Fibroblast of peridontal ligament (primary cell): ENCODE measurements around the gene THAP7.
"Not testable (repeated sequence)": the region's sequence is repeated elsewhere in the genome, so short reads cannot be mapped to it uniquely, and the experiment has no call there.

Source experiments
- DNase-seq: peaks from one replicate; pipeline ENCODE4 v3.0.0-alpha.2; 2010; ENCODE audit errors: extremely low read depth

The THAP7 gene

DNA sequence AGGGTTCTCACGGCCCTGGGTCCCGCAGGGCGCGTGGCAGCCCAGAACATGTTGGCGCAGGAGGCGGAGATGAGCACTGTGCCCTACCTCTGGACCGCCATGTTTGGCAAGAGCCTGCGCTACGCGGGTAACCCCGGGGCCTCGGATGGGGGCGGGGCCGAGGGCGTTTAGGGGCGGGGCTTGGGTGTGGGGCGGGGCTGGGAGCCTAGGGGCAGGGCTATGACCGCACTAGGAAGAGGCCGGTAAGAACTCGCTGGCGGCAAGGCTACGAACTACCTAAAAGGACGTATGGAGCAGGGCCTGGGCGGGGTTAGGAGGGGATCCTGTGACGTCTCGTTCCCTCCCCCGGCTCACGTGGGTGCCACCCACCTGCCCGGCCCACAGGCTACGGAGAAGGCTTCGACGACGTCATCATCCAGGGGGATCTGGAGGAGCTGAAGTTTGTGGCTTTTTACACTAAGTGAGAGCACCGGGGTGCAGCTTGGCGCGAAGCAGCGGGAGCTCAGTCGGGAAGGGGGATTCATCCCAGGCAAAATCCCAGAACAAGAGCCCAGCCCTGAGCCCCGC is 22.6 kb downstream of the THAP7 start:
- DNase-seq = peak; percentile 43

DNA sequence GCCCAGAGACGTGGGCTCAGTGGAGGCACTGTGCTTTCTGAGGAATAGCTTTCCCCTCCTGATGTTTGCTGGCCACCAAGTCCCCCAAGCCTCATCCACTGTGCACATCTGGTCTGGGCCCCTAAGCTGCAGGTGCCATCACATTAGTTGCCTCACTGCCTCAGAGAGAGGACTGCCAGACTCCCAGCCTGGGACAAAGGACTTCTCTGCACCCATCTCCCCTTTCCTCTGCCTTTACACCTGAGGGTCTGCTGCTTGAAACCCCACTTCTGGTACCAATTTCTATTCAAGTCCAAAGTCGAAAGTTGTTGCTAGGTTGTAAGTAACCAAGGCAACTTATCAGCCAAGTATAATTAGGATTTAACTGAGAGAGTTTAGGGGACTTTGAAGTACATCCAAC is 23.5 kb downstream of the THAP7 start:
- DNase-seq = no peak

DNA sequence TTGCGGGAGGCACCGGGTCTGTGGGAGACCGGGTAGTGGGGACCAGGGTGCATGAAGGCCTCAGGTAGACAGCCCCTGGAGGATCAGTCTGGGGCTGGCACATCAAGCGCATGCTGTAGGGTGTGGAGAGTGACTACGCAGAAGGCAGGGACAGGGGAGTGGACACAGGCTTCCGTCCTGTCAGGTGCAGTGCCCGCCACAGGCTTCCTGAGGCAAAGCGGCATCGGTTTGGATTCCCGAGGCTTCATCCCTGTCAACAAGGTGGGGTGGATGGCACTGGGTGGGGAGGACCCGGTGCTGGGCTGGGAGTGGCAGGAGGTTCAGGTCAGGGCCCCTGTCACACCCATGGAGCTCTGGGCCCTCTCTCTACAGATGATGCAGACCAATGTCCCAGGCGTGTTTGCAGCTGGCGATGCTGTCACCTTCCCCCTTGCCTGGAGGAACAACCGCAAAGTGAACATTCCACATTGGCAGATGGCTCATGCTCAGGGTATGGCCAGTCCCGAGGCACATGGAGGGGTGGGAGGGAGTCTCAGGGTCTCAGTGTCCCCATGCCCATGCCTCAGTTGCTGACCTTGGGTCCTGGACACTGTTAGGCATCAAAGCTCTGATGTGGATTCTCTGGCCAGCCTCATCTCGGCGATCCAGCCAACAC is 24.3 kb downstream of the THAP7 start:
- no peak for DNase-seq

DNA sequence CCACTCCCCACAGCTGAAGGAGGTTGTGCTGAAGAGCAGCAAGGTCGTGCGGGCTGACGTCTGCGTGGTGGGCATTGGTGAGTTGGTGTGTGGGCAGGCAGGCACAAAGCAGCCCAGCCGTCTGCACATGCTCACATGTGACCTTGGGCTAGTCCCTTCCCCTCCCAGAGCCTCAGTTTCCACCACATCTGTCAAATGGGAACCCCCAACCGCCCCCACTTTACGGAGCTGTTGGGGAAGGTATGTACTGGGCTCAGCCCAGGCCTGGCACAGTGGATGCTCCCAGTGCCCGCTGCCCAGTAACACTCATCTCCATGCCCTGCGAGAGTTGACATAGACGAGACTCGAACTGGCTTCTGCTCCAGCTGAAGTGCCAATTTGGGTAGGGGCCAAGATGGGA is 24.9 kb downstream of the THAP7 start:
- DNase-seq = no peak

DNA sequence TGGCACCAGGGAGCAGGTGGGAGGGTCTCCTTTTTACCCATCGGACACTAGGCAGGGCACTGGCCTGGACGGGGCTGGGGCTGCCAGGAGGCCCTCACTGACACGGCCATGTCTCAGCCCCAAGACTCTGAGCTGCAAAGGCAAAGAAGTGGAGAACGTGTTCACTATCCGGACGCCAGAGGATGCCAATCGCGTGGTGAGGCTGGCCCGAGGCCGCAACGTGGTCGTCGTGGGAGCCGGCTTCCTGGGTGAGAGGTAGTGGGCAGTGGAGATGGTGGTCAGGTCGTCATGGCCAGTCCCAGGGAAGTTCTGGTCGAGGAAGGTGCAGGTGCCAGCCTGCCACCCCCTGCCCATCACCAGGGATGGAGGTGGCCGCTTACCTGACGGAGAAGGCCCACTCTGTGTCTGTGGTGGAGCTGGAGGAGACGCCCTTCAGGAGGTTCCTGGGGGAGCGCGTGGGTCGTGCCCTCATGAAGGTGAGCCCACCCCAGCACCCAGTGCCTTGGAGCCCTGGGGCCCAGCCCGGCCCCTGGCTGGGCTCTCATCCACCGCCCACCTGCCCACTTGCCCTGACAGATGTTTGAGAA is 25.5 kb downstream of the THAP7 start:
- no peak for DNase-seq

DNA sequence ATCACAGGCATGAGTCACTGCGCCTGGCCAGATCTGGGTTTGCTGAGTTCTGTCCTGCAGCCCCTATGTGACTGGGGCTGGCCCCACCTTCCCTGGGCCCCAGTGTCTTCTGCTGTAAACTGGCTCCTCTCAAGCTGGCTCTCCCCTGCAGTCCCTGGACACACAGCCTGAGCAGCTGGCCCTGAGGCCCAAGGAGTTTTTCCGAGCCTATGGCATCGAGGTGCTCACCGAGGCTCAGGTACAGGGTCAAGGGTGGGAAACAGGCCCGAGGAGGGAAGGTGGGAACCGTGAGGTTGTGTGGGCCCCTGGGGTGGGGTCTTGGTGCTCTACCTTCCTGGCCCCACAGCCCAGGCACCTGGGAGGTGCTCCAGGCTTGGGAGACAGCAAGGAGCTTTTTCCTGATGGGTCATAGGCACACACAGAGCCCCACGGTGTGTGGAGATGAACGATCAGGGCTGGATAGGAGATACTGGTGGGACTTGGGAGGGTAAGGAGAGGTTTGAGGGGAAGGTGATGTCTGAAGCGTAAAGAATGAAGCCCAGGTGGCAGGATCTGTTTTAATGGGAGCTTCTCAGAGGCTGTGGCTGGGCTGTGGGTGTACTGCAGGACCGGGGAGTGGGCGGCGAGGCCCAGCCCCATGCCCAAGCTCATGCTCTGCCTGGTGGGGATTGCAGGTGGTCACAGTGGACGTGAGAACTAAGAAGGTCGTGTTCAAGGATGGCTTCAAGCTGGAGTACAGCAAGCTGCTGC is 26.2 kb downstream of the THAP7 start:
- no peak for DNase-seq

DNA sequence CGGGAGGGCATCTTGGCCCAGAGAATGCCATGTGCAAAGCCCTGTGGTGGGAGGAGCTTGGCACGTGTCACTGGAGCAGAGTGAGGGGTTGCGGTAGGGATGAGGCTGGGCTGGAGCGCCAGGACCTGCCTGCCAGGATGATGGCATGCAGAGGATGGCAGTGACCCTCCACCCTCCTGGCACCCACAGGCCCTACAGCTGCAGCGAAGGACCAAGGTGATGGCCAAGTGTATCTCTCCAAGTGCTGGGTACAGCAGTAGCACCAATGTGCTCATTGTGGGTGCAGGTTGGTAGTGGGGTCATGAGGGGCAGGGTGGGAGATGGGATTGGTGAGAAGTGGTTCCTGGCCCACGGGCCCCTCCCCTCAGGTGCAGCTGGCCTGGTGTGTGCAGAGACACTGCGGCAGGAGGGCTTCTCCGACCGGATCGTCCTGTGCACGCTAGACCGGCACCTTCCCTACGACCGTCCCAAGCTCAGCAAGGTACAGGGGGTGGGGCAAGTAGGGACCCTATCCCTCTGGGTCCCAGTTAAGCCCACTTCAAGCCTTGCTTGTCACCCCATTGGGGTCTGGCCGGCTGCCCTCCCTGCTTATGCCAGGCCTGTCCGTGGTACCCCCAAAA is 27.5 kb downstream of the THAP7 start:
- no peak for DNase-seq

DNA sequence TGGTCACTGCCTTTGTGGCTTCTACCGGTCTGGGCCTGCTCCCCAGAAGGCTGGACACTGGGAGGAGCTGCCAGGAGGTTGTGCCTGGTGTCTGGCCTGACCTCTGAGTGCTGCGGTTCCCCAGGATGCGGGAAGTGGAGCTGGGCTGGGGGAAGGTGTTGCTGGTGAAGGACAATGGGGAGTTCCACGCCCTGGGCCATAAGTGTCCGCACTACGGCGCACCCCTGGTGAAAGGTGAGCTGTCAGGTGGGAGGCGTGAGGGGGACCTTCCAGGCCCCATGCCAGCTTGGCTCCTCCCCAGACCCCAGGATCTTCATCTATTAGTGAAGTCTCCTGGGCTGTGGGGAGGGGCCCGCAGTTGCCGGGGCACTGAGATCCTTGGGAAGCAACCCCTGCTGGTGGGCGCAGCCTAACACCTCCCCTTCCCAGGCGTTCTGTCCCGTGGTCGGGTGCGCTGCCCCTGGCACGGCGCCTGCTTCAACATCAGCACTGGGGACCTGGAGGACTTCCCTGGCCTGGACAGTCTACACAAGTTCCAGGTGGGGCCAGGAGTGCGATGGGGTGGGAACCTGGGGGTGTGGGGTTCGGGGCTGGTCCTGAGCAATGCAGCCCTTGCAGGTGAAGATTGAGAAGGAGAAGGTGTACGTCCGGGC is 28.2 kb downstream of the THAP7 start:
- DNase-seq = no peak

DNA sequence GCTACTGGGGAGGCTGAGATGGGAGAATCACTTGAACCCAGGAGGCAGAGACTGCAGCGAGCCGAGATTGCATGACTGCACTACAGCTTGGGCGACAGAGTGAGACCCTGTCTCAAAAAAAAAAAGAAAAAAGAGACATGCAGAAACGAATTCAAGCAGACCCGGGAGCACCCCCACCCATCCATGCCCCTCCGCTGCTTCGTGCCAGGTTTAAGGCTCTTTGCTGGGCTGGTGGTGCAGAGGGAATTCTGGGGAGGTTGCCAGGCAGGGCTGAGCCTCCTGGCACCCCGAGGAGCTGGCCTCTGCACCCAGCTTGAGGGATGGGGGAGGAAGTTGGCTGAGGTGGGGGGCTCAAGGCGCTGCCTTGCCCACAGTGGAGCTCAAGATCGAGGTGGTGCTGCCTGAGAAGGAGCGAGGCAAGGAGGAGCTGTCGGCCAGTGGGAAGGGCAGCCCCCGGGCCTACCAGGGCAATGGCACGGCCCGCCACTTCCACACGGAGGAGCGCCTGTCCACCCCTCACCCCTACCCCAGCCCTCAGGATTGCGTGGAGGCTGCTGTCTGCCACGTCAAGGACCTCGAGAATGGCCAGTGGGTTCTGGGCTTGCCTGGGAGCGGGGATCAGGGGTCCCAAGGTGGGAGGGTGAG is 28.9 kb downstream of the THAP7 start:
- no peak for DNase-seq

DNA sequence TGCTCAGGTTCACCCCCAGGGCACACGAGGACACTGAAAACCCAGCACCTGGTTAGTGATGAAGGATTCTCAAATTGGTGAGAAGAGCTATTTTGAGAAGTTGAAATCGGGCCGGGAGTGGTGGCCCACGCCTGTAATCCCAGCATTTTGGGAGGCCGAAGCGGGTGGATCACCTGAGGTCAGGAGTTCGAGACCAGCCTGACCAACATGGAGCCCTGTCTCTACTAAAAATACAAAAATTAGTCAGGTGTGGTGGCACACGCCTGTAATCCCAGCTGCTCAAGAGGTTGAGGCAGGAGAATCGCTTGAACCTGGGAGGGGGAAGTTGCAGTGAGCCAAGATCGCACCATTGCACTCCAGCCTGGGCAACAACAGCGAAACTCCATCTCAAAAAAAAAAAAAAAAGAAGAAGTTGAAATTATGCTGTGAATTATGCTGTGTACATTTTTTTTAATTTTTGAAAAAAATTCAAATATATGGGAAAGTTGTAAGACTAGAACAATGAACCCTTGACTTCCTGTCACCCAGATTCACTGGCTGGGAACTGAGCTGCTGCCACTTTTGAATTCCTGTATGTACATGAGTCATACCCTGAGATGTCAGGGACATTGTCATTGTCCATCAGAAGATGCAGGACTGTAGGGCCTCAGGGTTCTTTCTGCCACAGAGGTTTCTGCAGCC is 29.8 kb downstream of the THAP7 start:
- not testable (repeated sequence) for DNase-seq

DNA sequence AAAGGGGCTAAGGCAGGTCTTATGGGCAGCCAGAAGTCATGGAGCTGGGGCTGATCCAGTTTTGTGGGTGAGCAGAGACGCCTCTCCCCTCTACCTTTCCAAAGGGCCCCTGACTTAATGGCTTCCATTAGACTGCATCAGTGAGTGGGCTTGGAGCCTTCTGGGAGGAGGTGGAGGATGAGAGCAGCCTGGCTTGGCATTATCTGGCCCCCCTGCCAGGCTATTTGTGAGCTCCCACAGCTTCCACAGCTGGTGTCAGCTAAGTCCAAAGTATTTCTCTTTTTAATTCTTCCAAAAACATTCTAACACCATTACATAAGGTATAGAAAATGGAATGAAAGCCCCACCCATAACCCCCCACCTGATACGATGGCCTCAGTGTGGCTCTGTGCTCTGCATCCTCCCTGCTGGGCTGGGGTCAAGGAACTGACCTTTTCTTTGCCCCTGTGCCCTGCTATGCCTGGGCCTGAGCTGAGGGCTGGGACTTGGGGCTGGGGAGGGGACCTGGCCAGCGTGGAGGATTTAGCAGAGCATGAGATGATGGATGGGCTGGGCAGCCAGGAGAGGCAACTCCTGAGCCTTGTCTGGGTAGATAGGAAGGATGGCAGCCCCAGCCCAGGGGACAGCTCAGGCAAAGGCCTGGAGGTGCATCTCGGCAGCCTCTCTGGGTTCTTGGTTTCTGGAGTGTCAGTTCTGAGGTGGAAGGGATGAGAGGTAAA is 30.8 kb downstream of the THAP7 start:
- DNase-seq = no peak

DNA sequence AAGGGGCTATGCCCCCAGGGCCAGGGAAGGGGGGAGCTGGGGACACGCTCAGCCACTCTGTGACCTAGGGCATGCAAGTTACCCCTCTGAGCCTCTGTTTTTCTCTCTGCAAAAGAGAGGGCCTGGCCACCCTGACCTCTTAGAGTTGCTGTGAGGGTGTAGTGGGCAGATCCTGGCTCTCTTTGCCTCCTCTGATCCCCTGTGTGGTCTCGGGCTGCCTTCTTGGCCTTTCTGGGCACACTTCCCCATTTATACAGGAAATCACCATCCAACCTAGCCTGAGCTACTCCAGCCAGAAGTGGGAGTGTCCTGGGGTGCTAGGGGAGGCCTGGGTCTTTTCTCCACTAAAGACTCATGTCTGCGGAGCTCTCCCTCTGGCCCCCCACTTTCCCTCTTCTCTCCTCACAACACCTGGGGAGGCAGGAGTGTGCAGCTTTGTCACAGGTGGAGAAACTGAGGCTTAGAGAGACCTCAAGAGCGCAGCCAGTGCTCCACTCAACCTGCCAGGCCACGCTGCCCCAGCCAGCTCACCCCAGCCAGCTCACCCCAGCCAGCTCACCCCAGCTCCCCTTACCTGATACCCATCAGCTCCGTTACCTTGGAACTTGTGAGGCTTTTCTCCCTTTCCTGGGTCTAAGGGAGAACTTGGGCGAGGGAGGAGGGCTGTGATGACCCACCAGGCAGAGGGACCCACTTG is 33.5 kb downstream of the THAP7 start:
- DNase-seq = no peak

DNA sequence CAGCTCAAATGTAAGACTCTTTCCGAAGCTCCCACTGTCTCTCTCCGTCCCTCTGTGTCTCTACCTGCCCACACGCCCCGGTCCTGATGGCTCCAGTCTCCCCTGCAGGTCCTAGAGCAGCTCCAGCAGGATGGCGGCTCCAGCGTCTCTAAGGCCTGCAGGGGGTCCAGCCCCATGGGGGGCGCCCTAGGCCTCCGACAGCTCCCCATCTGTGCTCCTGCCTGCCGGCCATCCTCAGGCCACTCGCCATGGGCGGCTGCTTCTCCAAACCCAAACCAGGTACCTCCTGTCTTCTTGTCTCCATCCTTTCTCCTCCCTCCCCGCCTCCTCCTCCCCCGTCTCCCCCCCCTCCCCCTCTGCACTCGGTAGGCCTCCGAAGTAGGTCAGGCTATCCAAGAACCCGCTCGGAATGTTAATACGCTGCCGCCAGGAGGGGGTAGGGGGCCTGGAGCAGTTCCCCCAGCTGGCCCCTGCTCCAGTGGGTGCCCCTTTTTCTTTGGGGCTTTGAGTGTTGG is 34.2 kb downstream of the THAP7 start:
- no peak for DNase-seq

DNA sequence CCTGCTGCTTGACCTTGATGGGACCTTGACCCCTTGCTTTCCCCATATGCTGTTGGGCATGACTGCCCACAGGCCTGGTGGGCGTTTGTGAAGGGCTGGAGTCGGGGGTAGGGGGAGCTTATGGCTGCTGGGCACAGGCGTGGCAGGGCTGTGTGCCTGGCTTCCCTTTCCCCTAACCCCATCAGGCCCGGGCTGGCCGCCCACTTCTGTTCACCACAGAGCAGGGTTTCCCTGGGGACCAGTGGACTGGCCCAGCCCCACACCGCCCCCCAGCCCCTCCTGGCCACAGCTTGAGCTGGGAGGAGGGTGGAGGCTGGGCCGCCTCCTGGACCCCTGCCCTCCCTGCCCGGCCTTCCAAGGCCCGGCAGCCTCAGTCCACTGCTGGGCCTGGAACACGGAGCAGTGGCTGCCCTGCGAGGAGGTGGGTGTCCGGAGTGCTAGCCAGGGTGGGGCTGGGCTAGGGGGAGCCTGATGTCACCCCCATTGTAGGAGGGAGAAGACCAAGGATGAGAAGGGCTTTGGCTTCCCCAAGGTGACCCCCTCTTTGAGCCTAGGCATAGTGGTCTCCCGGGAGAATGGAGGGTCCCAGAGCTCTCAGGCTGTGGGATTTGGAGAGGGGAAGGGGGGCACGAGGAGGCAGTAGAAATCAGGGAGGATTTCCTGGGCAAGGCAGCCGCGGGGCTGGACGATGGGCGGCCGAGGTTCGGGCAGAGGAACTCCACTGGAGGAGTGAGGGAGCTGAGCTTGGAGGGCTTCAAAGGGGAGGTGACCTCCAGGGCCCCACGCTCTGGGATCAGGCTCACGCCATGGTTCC is 34.8 kb downstream of the THAP7 start, which contains the start of gene AIFM3:
Gene AIFM3, plus strand, starts transcription at position 373 of the 814 bp plus-strand sequence. CDS start 690 bp downstream, outside the sequence.
- no peak for DNase-seq

DNA sequence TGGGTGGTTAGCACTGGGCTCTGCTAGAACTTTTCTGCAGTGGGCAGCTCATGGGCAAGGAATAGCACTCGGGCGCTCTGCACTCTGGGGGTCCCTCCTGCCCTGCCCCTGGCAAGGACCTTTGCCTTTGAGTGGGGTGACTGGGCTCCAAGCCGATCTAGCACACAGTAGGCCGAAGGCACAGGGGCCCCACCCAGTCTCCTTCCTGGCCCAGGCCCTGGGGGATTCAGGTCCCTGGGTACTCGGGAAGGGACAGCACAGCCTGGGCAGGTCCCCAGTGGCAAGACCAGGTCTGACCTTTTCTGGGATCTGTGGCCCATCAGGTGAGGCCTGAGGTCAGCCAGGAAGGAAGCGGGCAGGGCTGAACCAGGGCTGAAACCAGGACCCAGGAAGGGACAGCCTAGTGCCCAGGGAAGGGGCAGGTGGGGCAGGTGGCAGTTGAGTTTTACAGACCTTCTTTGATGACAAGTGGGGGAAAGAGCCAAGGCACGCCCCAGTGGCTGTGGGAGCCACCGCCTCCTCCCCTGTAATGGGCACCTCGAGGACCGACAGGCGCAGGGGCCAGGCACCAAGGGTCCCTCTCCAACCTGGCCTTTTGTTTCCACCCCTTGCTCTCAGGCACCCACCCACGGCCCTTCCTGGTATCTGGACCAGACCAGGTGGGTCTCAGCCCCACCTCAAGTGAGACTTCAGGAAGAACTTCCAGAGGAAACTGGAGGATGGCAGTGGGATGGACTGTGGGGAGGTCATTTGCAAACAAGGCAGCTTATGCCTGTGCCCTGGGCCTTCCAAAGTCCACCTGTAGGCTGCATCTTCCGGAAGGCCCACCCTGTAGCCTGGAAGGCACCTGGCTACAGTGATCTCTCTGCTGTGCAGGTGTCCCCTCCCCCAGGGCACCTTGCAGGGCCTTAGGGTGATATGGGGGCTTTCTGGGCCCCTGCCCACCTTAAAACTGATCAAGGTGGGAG is 35.7 kb downstream of the THAP7 start:
- DNase-seq = no peak

DNA sequence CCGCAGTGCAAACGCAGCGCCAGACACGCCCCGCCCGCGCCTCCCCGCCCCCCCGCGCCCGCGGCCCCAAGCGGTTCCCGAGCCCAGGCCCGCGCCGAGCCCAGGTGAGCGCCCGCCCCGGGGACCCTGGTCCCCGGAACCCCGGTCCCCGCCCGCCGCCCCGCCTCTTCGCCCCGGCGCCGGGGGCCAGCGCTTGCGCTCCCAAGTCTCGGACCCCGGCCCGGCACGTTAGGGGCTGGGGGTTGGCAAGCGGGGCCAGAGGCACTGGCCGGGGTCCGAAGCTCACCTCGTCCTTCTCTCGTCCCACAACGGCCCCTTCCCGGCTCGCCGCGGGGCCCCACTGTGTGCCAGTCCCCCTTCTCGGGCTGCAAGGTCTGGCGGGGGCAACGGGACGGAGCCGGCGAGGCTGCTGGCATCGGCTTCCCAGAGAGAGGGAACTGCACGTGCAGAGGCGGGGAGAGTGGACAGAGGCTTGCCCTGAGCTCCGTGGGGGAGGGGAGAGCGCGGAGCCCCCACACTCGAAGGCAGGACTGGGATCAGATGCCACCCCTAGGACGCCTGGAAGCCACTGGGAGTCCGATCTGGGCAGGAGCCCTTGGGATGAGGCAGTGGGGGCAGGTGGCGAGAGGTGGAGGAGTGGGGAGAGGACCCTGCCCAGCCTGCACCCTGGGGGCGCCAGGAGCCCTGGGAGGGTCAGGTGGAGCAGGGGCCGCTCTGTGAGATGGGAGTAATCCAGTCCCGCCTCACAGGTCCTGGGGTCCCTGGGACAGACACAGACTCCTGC is 36.6 kb downstream of the THAP7 start:
- no peak for DNase-seq

DNA sequence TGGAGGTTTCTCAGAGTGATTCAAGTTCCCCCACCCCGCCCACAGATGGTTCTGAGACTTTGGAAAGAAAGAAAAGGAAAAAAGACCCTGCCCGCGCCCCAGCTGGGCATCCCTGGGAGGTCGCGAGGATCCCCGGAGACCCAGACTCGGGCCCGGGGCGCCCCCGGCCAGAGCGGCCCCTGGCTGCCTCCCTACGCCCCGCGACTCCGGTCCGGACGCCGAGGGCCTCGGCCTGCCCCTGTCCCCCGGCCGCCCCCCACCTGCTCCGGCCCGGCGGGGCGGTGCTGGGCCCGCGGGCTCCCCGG is 37.2 kb downstream of the THAP7 start:
- no peak for DNase-seq
